BE2C (cell line): ENCODE measurements around the gene GEMIN7.
A peak's percentile ranks its signal among the peaks of the same experiment; 100 is the strongest.

Experiments
- DNase-seq: peaks from one replicate; pipeline ENCODE4 v3.0.0-alpha.2; 2020
- H3K27me3 ChIP-seq: fragments of 250-450 bp; sonication (Bioruptor Pico); 2 replicates; pipeline ENCODE4 v1.5.1; 2020; ENCODE audit warnings: mild to moderate bottlenecking
- H3K36me3 ChIP-seq: fragments of 250-450 bp; sonication (Bioruptor Pico); 2 replicates; pipeline ENCODE4 v1.5.1; 2020; ENCODE audit warnings: mild to moderate bottlenecking
- H3K4me1 ChIP-seq: fragments of 250-450 bp; sonication (Bioruptor Pico); 2 replicates; pipeline ENCODE4 v1.5.1; 2020
- H3K4me3 ChIP-seq: 2 replicates; pipeline ENCODE4 v1.5.1; 2011; ENCODE audit warnings: low read depth, low read length
- H3K9me3 ChIP-seq: fragments of 250-450 bp; sonication (Bioruptor Pico); 2 replicates; pipeline ENCODE4 v1.5.1; 2020
- TF ChIP-seq, protein P1 (sequence below): IDR thresholded peaks from 2 replicates; pipeline ENCODE4 v1.5.1; 2012; ENCODE audit warnings: mild to moderate bottlenecking, low read depth, low read length

GEMIN7 gene

DNA sequence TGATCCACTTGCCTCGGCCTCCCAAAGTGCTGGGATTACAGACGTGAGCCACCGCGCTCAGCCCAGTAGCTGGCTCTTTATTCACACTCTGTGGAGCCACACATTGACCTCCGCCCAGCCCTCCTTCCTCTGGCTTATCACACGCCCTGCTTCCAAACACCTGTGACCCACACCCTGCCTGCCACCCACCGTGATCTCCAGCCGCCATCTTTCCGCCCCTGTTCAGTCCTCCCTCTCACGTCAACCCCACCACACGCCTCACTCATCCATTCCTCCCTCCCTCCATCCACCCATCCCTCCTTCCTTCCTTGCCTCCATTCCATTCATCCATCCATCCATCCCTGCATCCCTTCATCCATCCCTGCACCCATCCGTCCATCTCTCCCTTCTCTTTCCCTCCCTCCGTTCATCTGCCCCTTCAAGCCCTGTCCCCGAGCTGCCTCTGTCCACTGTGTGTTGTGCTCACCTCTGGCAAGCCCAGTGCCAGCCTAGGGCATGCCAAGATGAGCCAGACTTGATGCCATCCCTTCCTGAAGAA, 20.4 kb upstream of the GEMIN7 start:
- H3K9me3 ChIP-seq = no peaks in the 10 kb centered on the region
- no peak for DNase-seq
- H3K27me3 ChIP-seq = no peaks in the 10 kb centered on the region
- TF ChIP-seq, protein P1, sequence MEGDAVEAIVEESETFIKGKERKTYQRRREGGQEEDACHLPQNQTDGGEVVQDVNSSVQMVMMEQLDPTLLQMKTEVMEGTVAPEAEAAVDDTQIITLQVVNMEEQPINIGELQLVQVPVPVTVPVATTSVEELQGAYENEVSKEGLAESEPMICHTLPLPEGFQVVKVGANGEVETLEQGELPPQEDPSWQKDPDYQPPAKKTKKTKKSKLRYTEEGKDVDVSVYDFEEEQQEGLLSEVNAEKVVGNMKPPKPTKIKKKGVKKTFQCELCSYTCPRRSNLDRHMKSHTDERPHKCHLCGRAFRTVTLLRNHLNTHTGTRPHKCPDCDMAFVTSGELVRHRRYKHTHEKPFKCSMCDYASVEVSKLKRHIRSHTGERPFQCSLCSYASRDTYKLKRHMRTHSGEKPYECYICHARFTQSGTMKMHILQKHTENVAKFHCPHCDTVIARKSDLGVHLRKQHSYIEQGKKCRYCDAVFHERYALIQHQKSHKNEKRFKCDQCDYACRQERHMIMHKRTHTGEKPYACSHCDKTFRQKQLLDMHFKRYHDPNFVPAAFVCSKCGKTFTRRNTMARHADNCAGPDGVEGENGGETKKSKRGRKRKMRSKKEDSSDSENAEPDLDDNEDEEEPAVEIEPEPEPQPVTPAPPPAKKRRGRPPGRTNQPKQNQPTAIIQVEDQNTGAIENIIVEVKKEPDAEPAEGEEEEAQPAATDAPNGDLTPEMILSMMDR = no peak
- H3K4me1 ChIP-seq = no peaks in the 10 kb centered on the region
- H3K36me3 ChIP-seq = peaks cover 82% of the 10 kb centered on the region
- no peak overlapping the region for H3K4me3 ChIP-seq

DNA sequence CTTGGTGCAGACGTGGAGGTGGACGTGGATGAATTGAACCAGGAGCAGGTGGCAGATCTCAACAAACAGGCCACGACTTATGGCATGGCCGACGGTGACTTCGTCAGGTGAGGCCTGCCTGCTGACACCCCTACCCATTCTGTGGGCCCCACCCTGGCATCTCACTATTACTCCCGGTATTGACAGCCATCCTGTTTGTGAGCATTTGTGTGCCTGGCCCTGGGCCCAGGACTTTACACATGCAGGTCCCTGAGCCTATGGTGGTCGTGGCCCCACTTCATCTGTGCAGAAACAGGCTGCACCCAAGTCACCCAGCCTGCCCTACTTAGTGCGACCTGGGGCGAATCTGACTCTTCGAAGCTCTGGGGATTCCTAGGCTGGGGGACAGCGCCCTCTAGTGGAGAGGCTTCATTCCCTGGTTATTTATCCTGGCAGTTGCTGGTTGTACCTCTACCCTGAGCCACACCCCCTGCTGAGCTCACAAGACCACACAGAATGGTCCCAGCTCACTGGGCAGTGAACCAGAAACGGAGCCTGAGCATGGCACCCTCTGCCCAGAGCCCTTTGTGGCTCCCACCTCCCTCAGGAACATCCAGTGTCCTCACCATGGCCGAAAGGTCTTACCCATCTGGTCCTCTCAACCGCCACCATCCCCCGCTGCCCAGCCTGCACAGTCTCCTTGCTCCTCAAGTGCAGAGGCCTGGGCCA, 19.6 kb upstream of the GEMIN7 start:
- H3K9me3 ChIP-seq = no peaks in the 10 kb centered on the region
- H3K27me3 ChIP-seq = no peaks in the 10 kb centered on the region
- TF ChIP-seq, protein P1 = peak; percentile 89
- no peaks in the 10 kb centered on the region for H3K4me1 ChIP-seq
- peak; percentile 83 for DNase-seq
- H3K4me3 ChIP-seq = no peak overlapping the region
- H3K36me3 ChIP-seq = peaks cover 85% of the 10 kb centered on the region

DNA sequence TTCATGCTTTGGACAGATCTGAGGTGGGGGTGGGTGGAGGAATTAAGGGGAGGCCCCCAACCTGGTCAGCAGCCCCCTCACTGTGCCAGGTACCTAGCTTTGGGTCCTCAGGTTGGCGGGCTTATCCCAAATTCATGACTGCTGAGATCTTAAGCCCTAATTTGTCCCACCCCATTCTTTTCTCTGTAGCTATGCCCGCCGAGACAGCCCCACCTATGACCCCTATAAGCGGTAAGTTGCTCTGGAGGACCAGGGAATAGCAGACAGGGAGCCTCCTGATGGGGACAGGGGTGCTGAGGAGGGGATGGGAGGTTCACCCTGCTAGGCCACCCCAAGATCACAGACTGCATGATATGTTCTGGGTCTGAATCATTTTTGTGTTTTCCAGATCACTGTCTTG, 17.1 kb upstream of the GEMIN7 start:
- no peak for DNase-seq
- no peaks in the 10 kb centered on the region for H3K27me3 ChIP-seq
- TF ChIP-seq, protein P1 = no peak
- H3K9me3 ChIP-seq = no peaks in the 10 kb centered on the region
- no peak overlapping the region for H3K4me3 ChIP-seq
- peaks cover 84% of the 10 kb centered on the region for H3K36me3 ChIP-seq
- no peaks in the 10 kb centered on the region for H3K4me1 ChIP-seq

DNA sequence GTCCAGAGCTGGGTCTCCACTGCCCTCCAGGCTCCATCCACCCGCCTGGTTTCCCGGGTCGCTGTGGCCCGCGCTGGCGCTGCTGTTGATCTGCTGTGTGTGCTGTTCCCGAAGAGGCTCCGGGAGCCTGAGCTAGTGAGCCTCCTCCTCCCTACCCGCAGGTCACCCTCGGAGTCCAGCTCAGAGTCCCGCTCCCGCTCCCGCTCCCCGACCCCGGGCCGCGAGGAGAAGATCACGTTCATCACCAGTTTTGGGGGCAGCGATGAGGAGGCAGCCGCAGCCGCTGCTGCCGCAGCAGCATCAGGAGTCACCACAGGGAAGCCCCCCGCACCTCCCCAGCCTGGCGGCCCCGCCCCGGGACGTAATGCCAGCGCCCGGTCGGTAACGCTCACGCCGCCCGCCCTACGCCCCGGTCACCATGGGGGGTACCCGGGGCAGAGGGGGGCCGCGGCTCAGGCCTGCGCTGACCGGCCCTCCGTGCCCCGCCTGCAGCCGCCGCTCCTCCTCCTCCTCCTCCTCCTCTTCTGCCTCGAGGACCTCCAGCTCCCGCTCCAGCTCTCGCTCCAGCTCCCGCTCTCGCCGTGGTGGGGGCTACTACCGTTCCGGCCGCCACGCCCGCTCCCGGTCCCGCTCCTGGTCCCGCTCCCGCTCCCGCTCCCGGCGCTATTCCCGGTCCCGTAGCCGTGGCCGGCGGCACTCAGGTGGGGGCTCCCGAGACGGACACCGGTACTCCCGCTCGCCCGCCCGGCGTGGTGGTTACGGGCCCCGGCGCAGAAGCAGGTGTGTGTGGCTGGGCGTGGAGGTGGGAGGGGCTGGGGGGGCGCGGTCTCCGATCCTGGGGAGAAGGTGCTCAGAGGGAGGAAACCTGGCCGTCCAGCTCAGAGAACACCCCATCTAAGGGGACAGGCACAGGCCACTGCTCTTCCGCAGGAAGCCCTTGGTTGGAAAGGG, 14.9 kb upstream of the GEMIN7 start:
- TF ChIP-seq, protein P1 = no peak
- no peaks in the 10 kb centered on the region for H3K27me3 ChIP-seq
- no peak for DNase-seq
- H3K9me3 ChIP-seq = no peaks in the 10 kb centered on the region
- H3K4me1 ChIP-seq = no peaks in the 10 kb centered on the region
- no peak overlapping the region for H3K4me3 ChIP-seq
- peaks cover 81% of the 10 kb centered on the region for H3K36me3 ChIP-seq

DNA sequence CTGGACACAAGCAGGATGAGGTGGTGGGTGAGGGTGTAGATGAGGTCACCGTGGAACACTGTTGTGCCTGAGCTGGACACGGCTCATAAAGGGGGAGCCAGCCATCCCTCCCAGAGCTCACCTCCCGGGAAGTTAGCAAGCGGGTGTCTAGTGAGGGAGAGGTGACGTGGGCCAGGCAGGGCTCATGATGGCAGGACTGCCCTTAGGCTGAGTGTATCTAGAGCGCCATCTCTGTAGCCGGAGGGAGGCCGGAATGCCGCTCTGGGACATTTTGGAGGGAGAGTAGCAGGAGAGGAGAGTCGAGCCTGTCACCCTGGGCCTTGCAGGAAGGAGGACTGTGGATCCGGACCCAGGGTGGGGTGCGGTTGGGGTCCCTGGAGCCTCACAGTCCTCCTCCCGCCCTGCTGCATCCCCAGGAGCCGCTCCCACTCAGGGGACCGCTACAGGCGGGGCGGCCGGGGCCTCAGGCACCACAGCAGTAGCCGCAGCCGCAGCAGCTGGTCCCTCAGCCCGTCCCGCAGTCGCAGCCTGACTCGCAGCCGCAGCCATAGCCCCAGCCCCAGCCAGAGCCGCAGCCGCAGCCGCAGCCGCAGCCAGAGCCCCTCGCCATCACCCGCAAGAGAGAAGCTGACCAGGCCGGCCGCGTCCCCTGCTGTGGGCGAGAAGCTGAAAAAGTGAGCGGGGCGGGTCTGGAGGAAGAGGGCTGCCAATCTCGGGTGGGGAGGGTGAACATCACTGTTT, 12.0 kb upstream of the GEMIN7 start:
- Histone ChIP-seq H3K36me3 (peaks cover 78% of the 10 kb centered on the region), H3K4me1 (no peaks in the 10 kb centered on the region), H3K4me3 (no peak overlapping the region), H3K27me3 (no peaks in the 10 kb centered on the region), H3K9me3 (no peaks in the 10 kb centered on the region)
- DNase-seq = no peak
- TF ChIP-seq, protein P1 = no peak
